GM18511 (cell line): ENCODE measurements around the gene EXOC6.

Experiments used
- ATAC-seq: cut with Tn5 transposase; IDR thresholded peaks from one replicate; pipeline ENCODE4 v1.9.1; 2021; ENCODE audit warnings: mild to moderate bottlenecking, moderate library complexity; ENCODE audit not compliant: unreplicated experiment

EXOC6 gene, protein sequence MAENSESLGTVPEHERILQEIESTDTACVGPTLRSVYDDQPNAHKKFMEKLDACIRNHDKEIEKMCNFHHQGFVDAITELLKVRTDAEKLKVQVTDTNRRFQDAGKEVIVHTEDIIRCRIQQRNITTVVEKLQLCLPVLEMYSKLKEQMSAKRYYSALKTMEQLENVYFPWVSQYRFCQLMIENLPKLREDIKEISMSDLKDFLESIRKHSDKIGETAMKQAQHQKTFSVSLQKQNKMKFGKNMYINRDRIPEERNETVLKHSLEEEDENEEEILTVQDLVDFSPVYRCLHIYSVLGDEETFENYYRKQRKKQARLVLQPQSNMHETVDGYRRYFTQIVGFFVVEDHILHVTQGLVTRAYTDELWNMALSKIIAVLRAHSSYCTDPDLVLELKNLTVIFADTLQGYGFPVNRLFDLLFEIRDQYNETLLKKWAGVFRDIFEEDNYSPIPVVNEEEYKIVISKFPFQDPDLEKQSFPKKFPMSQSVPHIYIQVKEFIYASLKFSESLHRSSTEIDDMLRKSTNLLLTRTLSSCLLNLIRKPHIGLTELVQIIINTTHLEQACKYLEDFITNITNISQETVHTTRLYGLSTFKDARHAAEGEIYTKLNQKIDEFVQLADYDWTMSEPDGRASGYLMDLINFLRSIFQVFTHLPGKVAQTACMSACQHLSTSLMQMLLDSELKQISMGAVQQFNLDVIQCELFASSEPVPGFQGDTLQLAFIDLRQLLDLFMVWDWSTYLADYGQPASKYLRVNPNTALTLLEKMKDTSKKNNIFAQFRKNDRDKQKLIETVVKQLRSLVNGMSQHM

GRCh38 chr10:92848441-92849233 is at the start of gene EXOC6:
Gene EXOC6, plus strand, starts transcription at chr10:92848520. Its CDS starts 14 bp downstream, at chr10:92848534.
- peak; percentile 84 for ATAC-seq

GRCh38 chr10:92799568-92799967 is 48.8 kb upstream of the EXOC6 start:
- no peak for ATAC-seq

DNA sequence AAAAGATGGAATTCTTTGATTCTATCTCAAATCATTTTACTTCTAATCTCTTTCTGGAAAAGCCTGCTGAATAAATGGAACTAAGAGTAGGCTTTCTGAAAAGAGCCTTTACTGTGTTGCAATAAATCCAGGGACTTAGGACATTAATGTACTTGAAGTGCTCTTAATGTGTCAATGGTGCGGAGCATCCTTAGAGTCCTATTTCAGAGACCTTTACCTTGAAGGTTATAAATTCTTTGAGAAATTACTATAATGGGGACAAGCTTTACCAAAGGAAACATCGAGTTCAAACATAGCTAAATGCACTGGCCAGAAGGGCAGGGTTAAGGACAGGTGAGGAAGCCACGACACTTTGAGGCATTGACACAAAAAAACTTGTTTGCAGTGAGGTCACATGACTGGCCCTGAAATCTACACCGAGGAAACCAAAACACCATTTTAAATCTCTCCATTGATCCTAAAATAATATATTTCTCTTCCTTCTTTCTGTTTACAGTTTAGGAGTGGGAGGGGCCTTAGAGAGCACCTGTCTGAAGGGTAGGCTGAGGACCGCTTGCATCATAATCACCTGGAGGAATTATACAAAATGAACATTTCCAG is 48.1 kb upstream of the EXOC6 start:
- no peak for ATAC-seq

DNA sequence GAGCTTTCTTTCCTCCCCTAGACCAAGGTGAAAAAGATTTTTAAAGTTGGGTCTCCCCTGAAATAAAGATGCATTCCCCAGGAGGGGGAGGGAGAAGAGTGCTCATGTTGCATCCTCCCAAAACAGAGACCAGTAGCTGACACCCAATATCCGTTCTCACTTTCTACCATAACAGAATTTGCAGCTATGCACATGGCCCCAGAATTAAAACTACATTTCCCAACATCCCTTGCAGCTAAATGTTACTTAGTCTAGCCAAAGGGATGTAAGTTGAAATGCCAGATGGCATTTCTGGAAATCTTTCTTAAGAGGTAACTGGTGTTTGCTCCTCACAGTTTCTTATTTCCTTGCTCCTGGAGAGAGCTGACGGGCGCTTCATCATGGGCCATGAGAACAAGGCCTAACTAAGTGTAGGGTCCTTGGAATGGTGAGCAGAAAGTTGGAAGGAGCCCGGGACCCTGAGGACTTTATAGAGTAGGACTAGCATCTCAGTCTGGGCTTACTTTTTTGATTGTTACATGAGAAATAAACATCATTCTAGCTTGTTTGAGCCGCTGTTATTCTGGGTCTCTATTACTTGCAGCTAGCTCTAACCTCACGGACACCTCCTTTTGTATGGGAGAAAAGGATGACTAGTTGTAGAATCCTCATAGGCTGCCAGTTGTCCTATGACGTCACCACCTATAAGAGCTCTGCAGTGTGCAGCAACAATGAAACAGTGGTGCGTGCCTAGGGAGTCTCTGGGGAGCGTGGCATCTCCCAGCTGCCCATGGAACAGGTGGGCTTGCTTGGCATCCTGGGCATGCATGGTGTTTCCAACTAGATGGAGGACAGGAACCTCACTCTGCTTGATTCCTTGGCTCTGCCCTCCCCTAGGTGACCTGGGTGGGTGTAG is 46.1 kb upstream of the EXOC6 start:
- ATAC-seq, result no peak

DNA sequence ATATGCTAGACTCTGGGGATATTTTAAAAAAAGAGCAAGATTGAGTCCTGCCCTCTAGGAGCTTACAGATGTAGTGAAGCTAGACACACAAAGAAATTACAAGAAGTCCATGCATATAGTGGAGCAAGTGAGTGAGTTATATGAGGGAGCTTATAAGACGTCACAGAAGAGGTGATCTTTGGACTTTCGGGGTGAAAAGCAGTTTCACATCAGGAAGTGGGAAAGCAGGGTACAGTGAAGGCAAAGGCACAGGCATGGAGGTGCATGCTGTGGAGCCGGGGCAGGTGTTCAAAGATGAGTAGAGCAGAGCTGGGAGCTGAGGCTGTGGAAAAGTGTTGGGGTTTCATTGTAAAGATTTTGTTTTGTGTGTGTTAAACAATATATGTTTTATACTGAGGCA is 38.5 kb upstream of the EXOC6 start:
- ATAC-seq, result no peak

GRCh38 chr10:92810934-92811532 is 37.3 kb upstream of the EXOC6 start:
- peak; percentile 82 for ATAC-seq

DNA sequence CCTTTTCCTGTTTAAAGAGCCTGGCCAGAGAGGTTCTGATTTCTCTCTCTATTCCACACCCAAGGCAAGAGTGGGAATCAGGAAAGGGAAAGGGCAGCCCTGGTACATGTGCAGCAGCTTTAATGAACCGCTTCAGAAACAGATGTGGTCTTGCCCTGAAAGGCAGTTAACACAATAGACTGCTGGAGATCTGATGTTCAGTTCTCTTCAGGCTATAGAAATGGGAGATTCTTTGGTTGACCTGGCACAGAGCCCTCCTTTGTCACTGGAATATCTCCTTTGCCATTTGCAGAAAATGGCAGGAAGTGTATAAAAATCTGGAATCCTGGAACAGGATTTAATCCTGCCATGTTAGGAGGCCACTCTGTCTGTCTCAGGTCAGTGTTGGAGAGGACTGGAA is 36.3 kb upstream of the EXOC6 start:
- no peak for ATAC-seq

GRCh38 chr10:92813979-92814378 is 34.3 kb upstream of the EXOC6 start:
- ATAC-seq, result no peak

DNA sequence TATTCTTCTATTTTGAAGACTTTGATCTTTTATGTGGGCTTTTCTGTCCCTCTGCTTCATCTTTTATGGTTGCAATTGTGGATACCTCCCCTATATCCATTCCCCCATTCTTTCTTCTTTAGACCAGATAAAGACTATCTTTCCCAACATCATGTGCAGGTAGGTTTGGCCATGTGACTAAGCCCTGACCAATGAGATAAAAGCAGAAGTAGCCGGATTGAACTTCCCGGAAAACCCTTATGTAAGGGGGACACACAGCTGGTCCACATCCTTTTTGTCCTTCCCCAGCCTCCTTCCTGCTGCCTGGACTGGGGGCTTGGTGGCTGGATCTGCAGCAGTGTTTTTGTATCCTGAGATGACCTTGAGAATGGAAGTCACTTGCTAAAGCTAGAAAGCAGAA is 33.5 kb upstream of the EXOC6 start:
- no peak for ATAC-seq

- ATAC-seq, result no peak
These were observed 32.2 kb upstream of the EXOC6 start for GRCh38 chr10:92816091-92816531.

DNA sequence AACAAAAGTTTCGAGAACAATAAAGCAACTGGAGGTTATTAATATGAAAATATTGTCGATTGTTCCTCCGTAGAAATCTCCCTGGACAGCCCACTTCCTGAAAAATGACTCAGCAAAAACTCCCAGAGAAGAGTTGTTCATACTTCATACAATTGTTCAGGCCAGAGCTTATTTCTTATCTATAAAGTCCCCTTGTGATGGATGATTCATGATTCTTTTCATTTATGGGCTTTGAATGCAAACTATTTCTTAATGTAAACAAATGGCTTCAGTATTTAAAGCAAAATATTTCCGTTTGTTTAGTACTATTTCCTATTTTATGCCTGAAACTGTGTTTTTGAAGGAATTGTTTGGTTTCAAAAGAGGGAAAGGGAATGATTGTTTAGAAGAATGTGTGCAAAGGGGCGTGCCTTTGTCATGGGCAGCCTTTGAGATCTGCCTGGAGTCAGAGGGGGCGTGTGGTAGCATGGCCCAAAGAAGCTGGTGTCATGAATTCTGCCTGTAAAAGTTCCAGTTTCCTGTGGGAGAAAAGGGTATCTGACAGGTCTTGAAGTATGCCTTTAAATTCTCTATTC is 26.2 kb upstream of the EXOC6 start:
- no peak for ATAC-seq

GRCh38 chr10:92822964-92823363 is 25.4 kb upstream of the EXOC6 start:
- ATAC-seq, result no peak

DNA sequence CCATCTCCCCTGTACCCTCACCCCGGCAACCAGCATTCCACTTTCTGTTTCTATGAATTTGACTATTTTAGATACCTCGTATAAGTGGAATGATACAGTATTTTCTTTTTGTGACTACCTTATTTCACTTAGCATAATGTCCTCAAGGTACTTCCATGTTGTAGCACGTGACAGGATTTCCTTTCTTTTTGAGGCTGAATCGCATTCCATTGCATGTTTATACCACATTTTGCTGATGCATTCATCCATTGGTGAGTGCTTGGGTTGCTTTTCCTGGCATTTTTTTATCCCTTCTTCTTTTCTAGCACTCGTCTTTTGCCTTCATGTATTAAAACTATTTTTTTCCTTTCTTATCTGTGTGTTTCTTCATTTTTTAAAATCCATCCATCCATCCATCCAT is 22.3 kb upstream of the EXOC6 start:
- no peak for ATAC-seq

DNA sequence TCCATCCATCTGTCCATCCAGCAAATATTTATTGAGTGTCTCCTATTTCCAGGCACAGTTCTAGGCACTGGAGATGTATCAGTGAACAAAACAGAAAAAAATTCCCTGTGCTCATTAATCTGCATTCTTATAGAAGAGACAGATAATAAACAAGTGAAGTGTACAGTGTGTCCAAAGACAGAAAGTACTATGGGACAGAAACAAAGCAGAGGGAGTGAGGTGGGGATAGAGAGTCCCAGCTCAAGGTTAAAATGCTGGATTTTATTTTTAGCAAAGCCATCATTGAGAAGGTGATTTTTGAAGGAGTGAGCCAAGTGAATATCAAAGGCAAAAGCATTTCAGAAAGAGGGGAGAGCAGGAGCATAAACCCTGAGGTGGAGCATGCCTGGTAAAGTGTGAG is 21.8 kb upstream of the EXOC6 start:
- no peak for ATAC-seq

DNA sequence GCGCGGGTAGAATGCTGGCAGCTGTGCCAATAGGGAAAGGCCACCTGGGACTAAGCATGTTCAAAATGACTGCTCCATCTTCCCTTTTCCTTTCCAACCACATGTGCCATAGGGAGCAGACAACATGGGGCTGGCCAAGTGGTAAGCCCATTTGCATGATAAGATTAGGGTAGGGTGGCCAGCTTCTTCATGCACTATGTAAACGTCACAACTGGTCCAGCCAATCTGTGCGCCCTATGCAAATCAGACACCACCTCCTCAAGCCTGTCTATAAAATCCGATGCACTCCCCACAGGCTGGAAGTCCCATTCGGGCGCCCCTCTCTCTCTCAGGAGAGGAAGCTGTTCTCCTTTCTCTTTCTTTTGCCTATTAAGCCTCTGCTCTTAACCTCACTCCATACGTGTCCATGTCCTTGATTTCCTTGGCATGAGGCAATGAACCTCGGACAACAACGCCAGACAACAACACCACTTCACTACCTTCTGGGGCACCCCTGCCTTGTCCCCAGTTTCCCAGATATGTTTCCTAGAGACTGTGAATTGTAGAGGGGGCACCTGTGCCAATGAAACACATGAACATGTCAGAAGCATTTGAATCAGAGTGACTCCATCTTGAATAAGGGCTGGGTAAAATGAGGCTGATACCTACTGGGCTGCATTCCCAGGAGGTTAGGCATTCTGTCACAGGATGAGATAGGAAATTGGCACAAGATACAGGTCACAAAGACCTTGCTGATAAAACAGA is 19.1 kb upstream of the EXOC6 start:
- ATAC-seq, result no peak

DNA sequence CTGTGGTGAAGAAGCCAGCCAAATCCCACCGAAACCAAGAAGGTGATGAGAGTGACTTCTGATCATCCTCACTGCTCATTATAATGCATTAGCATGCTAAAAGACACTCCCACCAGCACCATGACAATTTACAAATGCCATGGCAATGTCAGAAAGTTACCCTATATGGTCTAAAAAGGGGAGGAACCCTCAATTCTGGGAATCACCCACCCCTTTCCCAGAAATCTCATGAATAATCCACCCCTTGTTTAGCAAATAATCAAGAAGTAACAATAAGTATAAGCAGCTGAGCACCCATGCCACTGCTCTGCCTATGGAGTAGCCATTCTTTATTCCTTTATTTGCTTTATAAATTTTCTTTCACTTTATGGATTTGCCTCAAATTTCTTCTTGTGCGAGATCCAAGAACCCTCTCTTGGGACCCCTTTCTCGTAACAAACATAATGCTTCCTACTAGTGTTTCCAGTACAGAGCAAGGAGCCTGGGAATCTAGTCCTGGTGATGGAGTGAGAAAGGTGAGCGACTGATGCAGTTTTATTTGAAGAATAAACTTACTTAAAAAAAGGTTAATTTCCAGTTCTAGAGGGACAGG is 18.4 kb upstream of the EXOC6 start:
- no peak for ATAC-seq

GRCh38 chr10:92830478-92831389 is 17.6 kb upstream of the EXOC6 start:
- no peak for ATAC-seq
